ENCODE results near the gene PACRG.

PACRG gene

DNA sequence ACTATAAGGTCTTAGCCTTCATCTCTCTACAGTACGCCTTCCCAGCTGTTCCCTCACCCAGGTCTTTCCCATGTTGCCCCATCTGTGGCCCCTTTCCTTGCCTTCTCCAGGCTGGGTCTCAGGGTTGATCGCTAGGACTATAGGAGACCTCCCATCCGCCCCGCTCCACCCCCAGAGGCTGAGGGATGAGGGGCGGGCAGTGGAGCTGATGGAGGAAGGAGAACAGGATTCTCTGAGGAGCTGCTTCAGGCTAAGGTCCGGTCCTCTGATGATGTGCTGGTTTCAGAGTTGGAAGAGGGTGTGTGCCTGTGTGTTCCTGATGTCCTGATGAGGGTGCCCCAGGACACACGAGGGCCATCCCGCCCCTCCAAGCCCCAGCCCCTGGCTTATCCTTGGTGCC is 531.9 kb downstream of the PACRG start:
- DNase-seq, result no peak

- DNase-seq, result no peak
Observed at GRCh38 chr6:163260111-163260895, 532.5 kb downstream of the PACRG start.

DNA sequence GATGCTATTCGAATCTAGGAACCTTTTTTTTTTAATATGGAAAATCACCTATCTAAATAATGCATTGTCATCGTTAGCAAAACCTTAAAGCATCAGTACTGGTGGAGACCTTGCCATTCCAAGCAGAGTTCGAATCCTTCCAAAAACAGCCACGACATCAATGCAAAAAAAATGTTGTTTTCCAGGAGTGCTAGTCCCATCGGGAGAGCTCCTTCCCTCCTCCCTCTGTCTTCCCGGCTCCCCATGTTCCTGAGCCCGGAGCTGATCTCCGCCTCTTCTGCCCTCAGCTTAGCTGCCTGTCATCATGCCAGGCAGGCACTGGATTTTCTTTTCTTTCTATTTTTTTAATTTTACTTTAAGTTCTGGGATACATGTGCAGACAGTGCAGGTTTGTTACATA is 533.1 kb downstream of the PACRG start:
- DNase-seq, result no peak

DNA sequence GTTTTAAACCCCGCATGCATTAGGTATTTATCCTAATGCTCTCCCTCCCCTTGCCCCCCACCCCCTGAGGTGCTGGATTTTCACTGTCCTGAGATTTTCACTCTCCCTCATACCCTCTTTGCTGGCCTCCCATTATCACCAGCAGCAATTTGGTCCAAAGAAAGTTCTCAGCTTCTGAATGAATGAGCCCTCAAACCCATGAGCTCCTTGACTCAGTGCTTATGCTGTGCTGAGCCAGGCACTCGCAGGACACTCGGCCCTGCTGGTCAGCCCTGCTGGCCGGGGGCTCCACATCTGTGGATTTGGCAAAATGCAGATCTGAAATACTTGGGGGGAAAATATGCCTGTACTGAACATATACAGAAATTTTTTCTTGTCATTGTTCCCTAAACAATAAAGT is 533.6 kb downstream of the PACRG start:
- no peak for DNase-seq

DNA sequence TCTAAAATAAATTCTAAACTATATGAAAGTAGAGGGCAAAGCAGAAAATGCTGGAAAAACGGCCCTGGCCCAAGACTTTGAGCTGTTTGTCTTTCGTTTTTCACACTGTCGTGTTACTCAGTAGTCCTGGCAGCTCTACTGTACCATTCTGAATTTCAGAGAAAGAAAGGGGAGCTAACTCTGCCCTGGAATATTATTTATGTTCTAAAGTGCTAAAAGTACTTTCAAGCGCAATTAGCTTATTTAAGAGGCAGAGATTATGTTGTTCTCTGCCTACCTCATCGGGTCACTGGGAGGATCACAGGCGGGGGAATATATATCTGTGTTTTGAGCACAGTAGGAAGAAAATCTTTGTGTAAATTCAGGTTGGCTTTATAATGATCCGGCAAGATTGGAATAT is 534.3 kb downstream of the PACRG start:
- DNase-seq, result no peak

- no peak for DNase-seq
Observed at GRCh38 chr6:163263196-163263595, 535.4 kb downstream of the PACRG start.

DNA sequence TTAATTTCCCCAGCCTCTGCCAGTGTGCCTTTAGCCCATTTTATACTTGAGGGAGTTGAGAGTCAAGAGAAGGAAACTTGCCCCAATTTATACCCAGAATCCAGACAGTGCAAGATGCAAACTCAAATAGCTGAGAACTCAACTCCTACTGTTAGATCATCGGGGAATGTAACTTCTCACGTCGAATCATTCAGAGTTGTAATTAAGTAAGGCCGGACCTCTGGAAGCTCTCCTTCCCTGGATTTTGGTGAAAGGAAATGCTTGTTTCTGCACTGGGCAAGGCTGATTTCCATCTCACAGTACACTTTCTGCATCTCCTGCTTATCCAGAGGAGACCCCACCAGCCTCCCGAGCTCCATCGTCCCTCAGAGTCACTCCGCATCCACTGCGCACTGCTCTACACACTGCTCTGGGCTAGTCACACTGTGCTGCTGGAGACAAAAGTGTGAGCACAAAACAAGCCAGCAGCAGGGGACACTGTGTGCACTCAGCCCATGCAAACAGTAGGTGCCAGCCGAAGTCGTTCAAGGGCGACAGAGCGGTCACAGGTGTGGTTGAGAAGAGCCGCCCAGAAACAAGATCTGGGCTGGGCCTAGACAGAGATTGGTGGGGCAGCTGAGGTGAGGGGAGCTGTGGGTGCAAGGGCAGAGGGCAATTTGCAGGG is 536.4 kb downstream of the PACRG start:
- no peak for DNase-seq

GRCh38 chr6:163264662-163265035 is 536.9 kb downstream of the PACRG start:
- DNase-seq, result no peak

DNA sequence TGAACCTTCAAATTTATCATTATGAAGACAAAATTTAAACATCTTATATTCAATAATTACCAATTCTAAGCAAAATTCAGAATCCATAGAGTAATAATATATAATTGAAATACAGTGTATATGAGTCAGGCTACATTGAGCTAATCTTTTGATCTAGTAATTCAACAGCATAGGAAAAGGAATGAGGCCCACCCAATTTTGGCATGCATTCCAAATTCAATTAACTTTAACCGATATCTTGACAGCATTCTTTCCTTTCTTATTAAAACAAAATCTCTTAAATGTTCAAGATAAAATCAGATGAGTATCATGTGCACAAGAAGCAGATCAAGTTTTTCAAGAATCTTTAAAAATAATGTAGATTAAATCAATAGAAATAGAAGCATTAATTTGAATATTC is 553.9 kb downstream of the PACRG start:
- no peak for DNase-seq

DNA sequence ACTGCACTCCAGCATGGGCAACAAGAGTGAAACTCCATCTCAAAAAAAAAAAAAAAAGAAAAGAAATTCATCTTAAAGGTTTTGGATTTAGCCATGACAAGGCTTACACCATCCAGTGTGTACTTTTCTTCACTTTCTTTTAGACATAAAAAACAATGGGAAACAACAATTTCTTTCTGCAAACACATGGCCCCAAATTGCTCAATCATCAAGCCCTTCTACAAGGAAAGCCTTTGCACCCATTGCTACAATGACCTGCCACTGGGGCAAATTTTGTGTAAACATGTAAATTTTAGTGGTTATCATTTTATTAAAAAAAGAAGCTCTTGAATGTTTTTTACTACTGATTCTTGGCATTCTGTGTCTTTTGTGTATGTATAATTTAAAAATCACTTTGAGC is 554.9 kb downstream of the PACRG start:
- DNase-seq, result no peak

- no peak for DNase-seq
Observed at GRCh38 chr6:163284151-163284550, 556.4 kb downstream of the PACRG start.

DNA sequence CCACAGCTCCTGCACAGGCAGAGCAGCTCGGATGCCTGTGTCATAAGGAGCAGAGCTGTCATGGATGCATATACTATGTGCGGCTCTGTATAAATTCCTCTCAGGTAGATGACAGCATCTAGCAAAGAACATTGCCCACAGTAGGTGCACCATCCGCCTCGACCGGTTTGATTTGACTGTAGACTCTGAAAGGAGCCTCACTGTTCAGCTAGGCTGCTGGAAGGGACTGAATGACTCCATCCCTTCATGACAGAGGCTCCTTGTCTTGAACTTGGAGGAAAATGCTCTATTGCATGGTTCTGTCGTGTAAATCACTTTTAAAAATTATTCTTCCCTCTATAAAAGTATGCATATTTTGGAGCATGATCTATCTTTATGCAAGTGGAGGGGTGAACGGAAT is 557.9 kb downstream of the PACRG start:
- no peak for DNase-seq

DNA sequence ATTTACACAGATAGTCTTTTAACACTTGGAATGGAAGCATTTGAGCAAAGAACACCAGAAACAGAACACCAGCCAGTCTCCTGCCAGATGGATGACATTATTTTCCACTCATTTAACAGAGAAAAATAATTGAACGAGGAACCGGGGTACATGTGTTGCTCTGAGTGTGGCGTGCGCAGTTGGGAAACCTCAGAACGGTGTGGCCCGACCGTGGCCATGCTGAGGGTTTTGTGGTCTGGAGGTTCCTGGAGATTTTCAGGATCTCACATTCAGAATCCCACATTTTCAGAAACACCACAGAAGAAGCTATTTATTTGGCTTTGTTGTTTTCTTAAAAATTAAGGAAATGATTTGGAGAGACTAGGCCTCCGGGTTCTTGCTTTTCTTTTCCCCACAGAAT is 559.9 kb downstream of the PACRG start:
- DNase-seq, result no peak

- no peak for DNase-seq
Observed at GRCh38 chr6:163288066-163288465, 560.3 kb downstream of the PACRG start.

- DNase-seq, result no peak
Observed at GRCh38 chr6:163288915-163289314, 561.1 kb downstream of the PACRG start.

- no peak for DNase-seq
Observed at GRCh38 chr6:163289447-163289846, 561.7 kb downstream of the PACRG start.

DNA sequence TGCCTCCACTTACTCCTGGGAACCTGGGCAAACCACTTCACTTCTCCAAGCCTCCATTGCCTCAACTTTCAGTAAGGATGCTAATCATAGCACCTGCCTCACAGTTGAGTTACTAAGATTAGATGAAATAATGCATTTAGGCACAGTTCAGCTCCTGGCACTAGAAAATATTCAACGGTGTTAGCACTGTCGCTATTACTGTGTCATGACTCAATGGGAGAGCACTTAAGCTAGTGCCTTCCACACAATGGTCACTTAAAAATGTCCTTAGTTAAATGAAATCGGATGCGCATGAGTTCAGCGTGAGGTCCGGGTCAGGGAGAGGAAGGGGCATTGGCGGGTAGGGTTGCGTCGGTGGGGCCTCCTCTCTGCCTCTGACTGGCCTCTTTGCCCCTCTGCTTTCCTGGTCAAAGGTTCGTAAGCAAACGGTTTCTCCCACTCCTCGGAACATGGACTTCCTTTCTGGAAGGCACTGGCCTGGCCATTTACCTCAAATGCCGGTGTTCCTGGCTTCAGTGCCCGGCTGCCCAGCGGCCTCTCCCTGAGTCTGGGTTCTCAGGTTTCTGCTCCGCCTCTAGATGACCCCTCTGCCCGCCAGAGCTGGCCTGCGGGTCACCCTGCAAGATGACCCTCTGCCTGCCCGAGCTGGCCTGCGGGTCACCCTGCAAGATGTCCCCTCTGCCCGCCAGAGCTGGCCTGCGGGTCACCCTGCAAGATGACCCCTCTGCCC is 562.9 kb downstream of the PACRG start:
- no peak for DNase-seq

DNA sequence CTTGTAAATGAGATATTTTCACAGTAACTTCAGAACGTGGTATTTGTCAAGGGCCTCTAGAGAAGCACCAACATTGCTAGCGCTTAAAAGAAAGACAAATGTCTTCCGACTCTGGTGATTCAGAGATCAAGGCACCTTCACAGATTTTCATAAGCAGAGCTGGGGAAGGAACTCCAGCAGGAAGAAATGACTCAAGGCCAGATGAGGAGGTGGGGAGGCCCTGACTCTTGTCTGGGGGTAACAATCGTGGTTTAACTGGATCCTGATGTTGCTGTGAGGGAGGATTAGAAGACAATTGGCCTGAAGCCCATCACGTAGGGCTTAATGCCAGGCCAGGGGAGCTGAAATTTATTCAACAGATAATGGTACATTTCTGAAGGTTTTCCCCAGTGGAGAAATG is 563.8 kb downstream of the PACRG start:
- DNase-seq, result no peak

DNA sequence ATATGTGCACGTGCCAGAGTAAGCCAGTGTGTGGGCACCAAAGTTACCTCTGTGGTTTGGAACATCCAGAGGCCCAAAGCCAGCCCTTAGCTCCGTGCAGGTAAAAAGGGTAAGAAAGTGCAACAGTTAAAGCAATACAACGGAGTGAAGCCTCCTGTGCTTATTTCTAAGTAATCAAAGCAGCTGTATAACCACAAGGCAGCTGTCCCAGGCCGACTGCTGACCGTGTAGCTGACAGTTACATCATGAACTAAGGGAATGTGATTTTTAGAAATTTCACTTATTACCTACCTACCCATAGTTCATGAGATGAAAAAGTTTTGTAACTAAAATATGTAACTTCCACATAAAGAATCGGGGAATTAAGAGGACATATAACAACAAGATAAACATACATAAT is 565.5 kb downstream of the PACRG start:
- no peak for DNase-seq

DNA sequence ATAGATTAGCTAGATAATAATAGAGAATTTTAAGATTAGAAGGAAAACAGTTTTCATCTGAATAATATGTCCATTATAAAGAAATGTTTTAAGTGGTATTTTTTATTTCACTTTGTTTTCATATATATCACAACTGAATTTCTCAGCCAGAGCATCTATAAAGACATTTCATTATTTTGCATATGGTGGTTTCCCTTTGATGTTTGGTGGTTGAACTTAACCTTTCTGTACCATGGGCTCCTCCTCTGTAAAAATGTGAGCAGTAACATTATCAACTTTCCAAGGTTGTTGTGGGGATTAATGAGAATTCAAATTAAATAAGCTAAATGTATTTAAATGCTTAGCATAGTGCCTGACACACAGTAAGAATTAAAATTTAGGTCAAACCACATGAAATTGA is 567.0 kb downstream of the PACRG start:
- DNase-seq, result no peak

- no peak for DNase-seq
Observed at GRCh38 chr6:163296835-163297519, 569.2 kb downstream of the PACRG start.

DNA sequence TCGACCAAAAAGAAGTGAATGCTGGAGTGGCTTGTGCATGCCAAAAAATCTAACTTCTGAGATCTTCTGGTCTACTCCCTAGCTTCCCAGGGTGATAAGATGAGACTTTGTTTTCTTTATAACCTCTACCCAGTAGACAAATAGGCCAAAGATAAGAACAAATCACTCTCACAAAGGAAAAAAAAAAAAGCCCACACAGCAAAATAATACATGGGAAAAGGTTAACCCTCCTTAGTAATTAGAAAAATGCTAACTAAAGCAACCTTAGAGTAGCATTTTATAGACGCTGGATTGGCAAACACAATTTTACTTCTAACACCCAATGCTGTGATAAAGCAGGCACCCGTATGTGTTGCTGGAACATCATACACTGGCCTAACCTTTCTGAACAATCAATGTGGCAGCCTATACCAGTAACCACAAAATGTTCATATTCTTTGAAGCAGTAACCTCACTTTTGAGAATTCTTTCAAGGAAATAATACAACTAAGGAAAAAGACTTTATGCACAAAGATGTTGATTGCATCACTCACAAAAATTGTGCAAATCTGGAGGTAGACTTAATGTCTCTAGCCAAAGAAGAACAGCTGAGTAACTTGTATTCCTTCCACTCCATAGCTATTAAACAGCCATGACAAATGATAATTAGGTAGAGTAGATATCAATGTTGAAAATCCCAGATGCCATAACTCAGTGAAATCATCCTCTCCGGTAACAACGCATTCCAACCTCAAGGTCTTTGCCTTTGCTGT is 570.5 kb downstream of the PACRG start:
- DNase-seq, result no peak

- DNase-seq, result no peak
Observed at GRCh38 chr6:163300838-163301237, 573.1 kb downstream of the PACRG start.
